H9 (cell line): Measurements from ENCODE around the gene UMOD. TPM values are rescaled to one million over a fixed set of nuclear protein-coding genes. Genes with fewer than 3 reads are reported as not detected.

Source experiments
- DNase-seq: peaks from one replicate; pipeline ENCODE4 v3.0.0-alpha.2; 2017
- H2AFZ ChIP-seq: one replicate; pipeline ENCODE4 v1.6.1; 2013; ENCODE audit warnings: mild to moderate bottlenecking, low read length, control low read depth, moderate library complexity
- H2AK5ac ChIP-seq: 2 replicates; pipeline ENCODE4 v1.6.1; 2013; ENCODE audit warnings: low read length, control low read depth, mixed read lengths; ENCODE audit not compliant: insufficient read length
- H2BK120ac ChIP-seq: one replicate; pipeline ENCODE4 v1.6.1; 2013; ENCODE audit warnings: low read depth, mild to moderate bottlenecking, low read length, control low read depth, inconsistent platforms; ENCODE audit not compliant: poor library complexity, severe bottlenecking
- H2BK12ac ChIP-seq: 2 replicates; pipeline ENCODE4 v1.6.1; 2013; ENCODE audit warnings: low read length, control low read depth, mixed read lengths, low read depth; ENCODE audit not compliant: insufficient read length
- H2BK15ac ChIP-seq: 2 replicates; pipeline ENCODE4 v1.6.1; 2013; ENCODE audit warnings: low read depth, low read length, control low read depth
- H2BK20ac ChIP-seq: one replicate; pipeline ENCODE4 v1.6.1; 2013; ENCODE audit warnings: low read depth, mild to moderate bottlenecking, low read length, control low read depth, inconsistent platforms; ENCODE audit not compliant: poor library complexity, severe bottlenecking
- H2BK5ac ChIP-seq: 2 replicates; pipeline ENCODE4 v1.6.1; 2013; ENCODE audit warnings: low read length, control low read depth, mixed read lengths; ENCODE audit not compliant: insufficient read length
- H3K14ac ChIP-seq: 2 replicates; pipeline ENCODE4 v1.6.1; 2013; ENCODE audit warnings: low read length, control low read depth; ENCODE audit not compliant: insufficient read depth
- H3K18ac ChIP-seq: 2 replicates; pipeline ENCODE4 v1.6.1; 2013; ENCODE audit warnings: low read depth, mild to moderate bottlenecking, mixed read lengths, low read length, control low read depth; ENCODE audit not compliant: insufficient read length
- H3K23ac ChIP-seq: 2 replicates; pipeline ENCODE4 v1.6.1; 2013; ENCODE audit warnings: low read length, control low read depth, mixed read lengths, low read depth; ENCODE audit not compliant: insufficient read length
- H3K23me2 ChIP-seq: 2 replicates; pipeline ENCODE4 v1.6.1; 2013; ENCODE audit warnings: low read depth, mild to moderate bottlenecking, mixed read lengths, low read length, control low read depth; ENCODE audit not compliant: insufficient read length, poor library complexity, severe bottlenecking
- H3K27ac ChIP-seq: 2 replicates; pipeline ENCODE4 v1.5.1; 2013; ENCODE audit warnings: low read length, control low read depth, mixed read lengths, low read depth; ENCODE audit not compliant: insufficient read length
- H3K27me3 ChIP-seq: 2 replicates; pipeline ENCODE4 v1.6.1; 2013; ENCODE audit warnings: low read length, control low read depth, inconsistent platforms; ENCODE audit not compliant: insufficient read depth
- H3K4ac ChIP-seq: 2 replicates; pipeline ENCODE4 v1.6.1; 2013; ENCODE audit warnings: low read depth, mild to moderate bottlenecking, control low read depth, inconsistent platforms, low read length, moderate library complexity
- H3K4me1 ChIP-seq: 2 replicates; pipeline ENCODE4 v1.6.1; 2013; ENCODE audit warnings: low read length, control low read depth, inconsistent platforms; ENCODE audit not compliant: insufficient read depth
- H3K4me2 ChIP-seq: 2 replicates; pipeline ENCODE4 v1.6.1; 2013; ENCODE audit warnings: low read length, control low read depth, mixed read lengths; ENCODE audit not compliant: insufficient read length, insufficient read depth
- H3K56ac ChIP-seq: 2 replicates; pipeline ENCODE4 v1.6.1; 2013; ENCODE audit warnings: low read depth, mild to moderate bottlenecking, mixed read lengths, low read length, control low read depth; ENCODE audit not compliant: insufficient read length
- H3K79me1 ChIP-seq: 2 replicates; pipeline ENCODE4 v1.6.1; 2013; ENCODE audit warnings: low read depth, mild to moderate bottlenecking, moderate library complexity, low read length, control low read depth, inconsistent platforms; ENCODE audit not compliant: insufficient read depth, poor library complexity, severe bottlenecking
- H3K79me2 ChIP-seq: 2 replicates; pipeline ENCODE4 v1.6.1; 2013; ENCODE audit warnings: low read length, control low read depth, inconsistent platforms; ENCODE audit not compliant: insufficient read depth
- H3K9ac ChIP-seq: 2 replicates; pipeline ENCODE4 v1.6.1; 2013; ENCODE audit warnings: low read length, control low read depth, mixed read lengths; ENCODE audit not compliant: insufficient read length; ENCODE audit errors: extremely low read depth
- H3K9me3 ChIP-seq: one replicate; pipeline ENCODE4 v1.6.1; 2013; ENCODE audit warnings: low read depth, low read length, inconsistent platforms; ENCODE audit not compliant: control insufficient read depth
- H3T11ph ChIP-seq: one replicate; pipeline ENCODE4 v1.6.1; 2013; ENCODE audit warnings: mild to moderate bottlenecking, low read length, control low read depth, inconsistent platforms
- H4K20me1 ChIP-seq: one replicate; pipeline ENCODE4 v1.6.1; 2013; ENCODE audit not compliant: control insufficient read depth, insufficient read length, insufficient read depth
- H4K5ac ChIP-seq: 2 replicates; pipeline ENCODE4 v1.6.1; 2013; ENCODE audit warnings: low read depth, mild to moderate bottlenecking, mixed read lengths, low read length, control low read depth; ENCODE audit not compliant: insufficient read length
- H4K8ac ChIP-seq: replicated peaks from 2 replicates; pipeline ENCODE4 v1.6.1; 2013; ENCODE audit warnings: low read length, control low read depth, mixed read lengths, low read depth; ENCODE audit not compliant: insufficient read length
- H4K91ac ChIP-seq: 2 replicates; pipeline ENCODE4 v1.6.1; 2013; ENCODE audit warnings: low read depth, mild to moderate bottlenecking, moderate library complexity, mixed read lengths, low read length, control low read depth; ENCODE audit not compliant: insufficient read length
- H3K27ac Mint-ChIP-seq, 3 experiments: 2 replicates in 2 of 3; 3 replicates in 1 of 3; pipeline ENCODE4 v1.8.0; 2020 to 2021; ENCODE audit warnings: mixed read lengths in 3 of 3, mild to moderate bottlenecking in 1 of 3, moderate library complexity in 1 of 3
- H3K27me3 Mint-ChIP-seq: 2 replicates; pipeline ENCODE4 v1.8.0; 2021; ENCODE audit warnings: low read depth, mild to moderate bottlenecking, moderate library complexity, mixed read lengths
- H3K36me3 Mint-ChIP-seq, 3 experiments: 2 replicates in 2 of 3; 3 replicates in 1 of 3; pipeline ENCODE4 v1.8.0; 2020 to 2021; ENCODE audit warnings: low read depth in 3 of 3, mixed read lengths in 3 of 3; ENCODE audit not compliant: insufficient read depth in 1 of 3
- H3K4me1 Mint-ChIP-seq, 2 experiments: 2 replicates each; pipeline ENCODE4 v1.8.0; 2020; ENCODE audit warnings: mixed read lengths in 2 of 2
- H3K4me3 Mint-ChIP-seq, 2 experiments: 2 replicates in 1 of 2; 3 replicates in 1 of 2; pipeline ENCODE4 v1.8.0; 2020 to 2021; ENCODE audit warnings: mild to moderate bottlenecking in 2 of 2, mixed read lengths in 2 of 2, moderate library complexity in 1 of 2
- H3K9me3 Mint-ChIP-seq, 2 experiments: 2 replicates in 1 of 2; 3 replicates in 1 of 2; pipeline ENCODE4 v1.8.0; 2020; ENCODE audit warnings: mild to moderate bottlenecking in 2 of 2, mixed read lengths in 2 of 2, moderate library complexity in 1 of 2
- WGBS: extraction: QIAGEN DNeasy Blood & Tissue Kit; methylation state at CpG from one replicate; pipeline ENCODE4 v1.1.7; 2013; ENCODE audit warnings: missing lambda C conversion rate, low lambda C conversion rate, mixed read lengths; ENCODE audit not compliant: insufficient read length; ENCODE audit errors: extremely low coverage; 5-methylcytosine and 5-hydroxymethylcytosine counted together
- total RNA-seq: library from RNA; stranded (reverse); gene quantifications from 2 replicates; pipeline ENCODE4 v1.2.1, GENCODE V29; 2021
- TF ChIP-seq, protein P1 (sequence below): fragments of 200-600 bp; sonication (generic); conservative IDR thresholded peaks from 3 replicates; pipeline ENCODE4 v1.8.0; 2021; ENCODE audit warnings: antibody characterized with exemption, mild to moderate bottlenecking

Gene UMOD
- total RNA-seq, 1 experiment from 2014 or later, result not detected

DNA sequence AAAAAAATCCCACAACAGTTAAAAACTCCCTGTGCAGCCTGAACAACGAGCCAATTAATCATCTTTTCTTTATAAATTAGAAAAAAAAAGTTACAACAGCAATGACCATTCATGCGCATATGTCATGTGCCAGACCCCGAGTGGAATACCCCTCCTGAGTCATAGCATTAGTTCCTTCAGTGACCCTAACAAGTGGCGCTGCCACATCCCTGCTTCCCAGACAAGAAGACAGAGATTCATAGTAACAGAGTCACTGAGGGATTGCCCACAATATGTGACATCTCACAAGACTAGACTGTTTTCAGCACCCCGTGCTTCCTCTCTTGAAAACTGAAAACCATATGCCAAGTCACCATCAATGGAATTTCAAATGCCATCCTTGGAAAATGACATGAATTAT lies 7.9 kb downstream of the UMOD start:
- no peaks in the 10 kb centered on the region for H3K36me3 Mint-ChIP-seq
- Histone ChIP-seq H4K91ac (no peak overlapping the region), H3K9ac (no peak overlapping the region), H3K14ac (no peak overlapping the region), H3K4me1 (no peaks in the 10 kb centered on the region), H3K18ac (no peak overlapping the region), H2BK20ac (no peak overlapping the region), H2BK5ac (no peak overlapping the region), H2BK12ac (no peak overlapping the region), H3K4me2 (no peak overlapping the region), H3K9me3 (no peaks in the 10 kb centered on the region), H2BK15ac (no peak overlapping the region), H3T11ph (no peak overlapping the region), H2BK120ac (no peak overlapping the region), H2AK5ac (no peak overlapping the region), H4K8ac (no peak overlapping the region), H3K27me3 (no peaks in the 10 kb centered on the region), H2AFZ (no peak overlapping the region), H3K56ac (no peak overlapping the region), H3K79me2 (no peaks in the 10 kb centered on the region), H3K4ac (no peak overlapping the region), H3K27ac (no peak overlapping the region), H4K20me1 (no peaks in the 10 kb centered on the region), H4K5ac (no peak overlapping the region), H3K23me2 (no peaks in the 10 kb centered on the region), H3K79me1 (no peaks in the 10 kb centered on the region), H3K23ac (no peak overlapping the region)
- no peaks in the 10 kb centered on the region; the same call in 1 of the 2 replicates for H3K27me3 Mint-ChIP-seq
- H3K4me3 Mint-ChIP-seq, result no peak overlapping the region
- DNase-seq, result no peak
- no CpG with 5 or more reads among the region's 5 CpGs for WGBS
- H3K27ac Mint-ChIP-seq, result no peak overlapping the region
- TF ChIP-seq, protein P1, sequence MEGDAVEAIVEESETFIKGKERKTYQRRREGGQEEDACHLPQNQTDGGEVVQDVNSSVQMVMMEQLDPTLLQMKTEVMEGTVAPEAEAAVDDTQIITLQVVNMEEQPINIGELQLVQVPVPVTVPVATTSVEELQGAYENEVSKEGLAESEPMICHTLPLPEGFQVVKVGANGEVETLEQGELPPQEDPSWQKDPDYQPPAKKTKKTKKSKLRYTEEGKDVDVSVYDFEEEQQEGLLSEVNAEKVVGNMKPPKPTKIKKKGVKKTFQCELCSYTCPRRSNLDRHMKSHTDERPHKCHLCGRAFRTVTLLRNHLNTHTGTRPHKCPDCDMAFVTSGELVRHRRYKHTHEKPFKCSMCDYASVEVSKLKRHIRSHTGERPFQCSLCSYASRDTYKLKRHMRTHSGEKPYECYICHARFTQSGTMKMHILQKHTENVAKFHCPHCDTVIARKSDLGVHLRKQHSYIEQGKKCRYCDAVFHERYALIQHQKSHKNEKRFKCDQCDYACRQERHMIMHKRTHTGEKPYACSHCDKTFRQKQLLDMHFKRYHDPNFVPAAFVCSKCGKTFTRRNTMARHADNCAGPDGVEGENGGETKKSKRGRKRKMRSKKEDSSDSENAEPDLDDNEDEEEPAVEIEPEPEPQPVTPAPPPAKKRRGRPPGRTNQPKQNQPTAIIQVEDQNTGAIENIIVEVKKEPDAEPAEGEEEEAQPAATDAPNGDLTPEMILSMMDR, result no peak
- H3K9me3 Mint-ChIP-seq, result no peaks in the 10 kb centered on the region
- peaks cover 4 to 5% of the 10 kb centered on the region in 2 experiments for H3K4me1 Mint-ChIP-seq
